Smooth muscle cell of the brain vasculature (primary cell): ENCODE measurements around the gene PPY.
A peak's percentile ranks its signal among the peaks of the same experiment; 100 is the strongest.
"Not testable (repeated sequence)": the region's sequence is repeated elsewhere in the genome, so short reads cannot be mapped to it uniquely, and the experiment has no call there.

Experiments used
- DNase-seq: peaks from one replicate; pipeline ENCODE4 v3.0.0-alpha.2; 2012; ENCODE audit warnings: low read depth, low spot score

The PPY gene

DNA sequence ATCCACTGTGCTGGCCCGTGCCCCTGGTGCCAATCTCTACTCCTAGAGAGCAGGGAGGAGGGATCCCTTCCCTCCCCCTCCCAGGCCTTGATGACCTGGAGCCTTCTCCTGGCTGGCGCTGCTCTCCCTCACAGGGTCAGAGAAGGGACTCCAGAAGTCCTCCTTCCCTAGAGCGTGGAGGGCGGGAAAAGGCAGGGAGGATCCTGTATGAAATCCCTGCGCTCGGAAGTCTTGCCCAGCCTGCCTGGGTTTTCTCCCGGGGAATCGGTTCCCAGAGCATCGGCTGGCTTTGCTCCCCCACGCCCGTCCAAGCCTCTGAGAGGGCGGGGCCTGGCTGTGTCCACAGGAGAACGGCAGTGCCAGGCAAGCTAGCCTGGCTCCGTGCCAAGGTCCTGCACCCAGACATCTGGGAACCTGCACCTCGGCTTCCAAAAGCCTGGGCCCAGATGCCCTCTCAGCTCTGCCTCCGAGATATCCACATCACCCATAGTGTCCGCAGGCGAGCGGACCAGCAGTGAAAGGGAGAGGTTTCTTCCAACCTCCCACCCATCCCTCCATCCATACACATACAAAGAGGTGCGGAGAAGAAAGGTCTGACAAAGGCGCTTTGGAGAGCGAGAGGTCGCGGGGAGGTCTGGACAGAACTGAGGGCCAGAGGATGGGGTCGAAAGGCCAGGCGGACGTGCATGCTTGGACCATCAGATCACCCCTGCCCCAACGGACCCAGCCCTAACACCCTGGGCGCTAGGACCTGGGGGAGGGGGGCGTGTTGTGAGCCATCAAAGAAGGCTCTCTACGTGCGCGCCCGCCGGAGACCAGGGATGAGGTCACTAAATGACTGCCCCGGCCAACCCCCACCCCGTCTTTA is 36.1 kb downstream of the PPY start:
- DNase-seq = no peak

DNA sequence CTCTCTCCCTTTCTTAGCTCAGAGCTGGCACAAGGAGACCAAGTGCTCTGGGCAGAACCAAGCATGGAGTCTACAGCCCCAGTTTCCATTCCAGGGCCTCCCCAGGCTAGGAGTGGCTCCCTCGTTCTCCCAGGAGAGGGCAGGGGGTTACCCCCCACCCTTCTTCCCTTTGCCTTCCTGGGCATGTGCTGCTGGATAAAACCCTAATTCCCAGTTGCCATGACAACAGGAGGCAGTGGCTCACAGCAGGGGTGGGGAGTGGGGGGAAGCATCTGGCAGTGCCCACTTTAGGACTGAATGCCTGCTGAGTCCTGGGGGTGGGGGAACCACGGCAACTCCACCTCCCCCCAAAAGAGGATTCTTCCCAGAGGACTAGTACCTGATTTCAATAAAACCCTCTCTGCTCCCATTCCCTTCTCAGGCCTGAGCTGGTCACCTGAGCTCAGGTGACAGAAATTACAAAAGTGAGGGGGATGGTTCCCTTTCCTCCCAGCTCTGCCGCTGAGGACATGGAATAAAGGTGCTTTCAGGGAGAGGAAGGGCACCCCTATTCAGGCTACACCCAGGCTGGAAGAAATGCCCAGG is 36.8 kb downstream of the PPY start:
- no peak for DNase-seq

DNA sequence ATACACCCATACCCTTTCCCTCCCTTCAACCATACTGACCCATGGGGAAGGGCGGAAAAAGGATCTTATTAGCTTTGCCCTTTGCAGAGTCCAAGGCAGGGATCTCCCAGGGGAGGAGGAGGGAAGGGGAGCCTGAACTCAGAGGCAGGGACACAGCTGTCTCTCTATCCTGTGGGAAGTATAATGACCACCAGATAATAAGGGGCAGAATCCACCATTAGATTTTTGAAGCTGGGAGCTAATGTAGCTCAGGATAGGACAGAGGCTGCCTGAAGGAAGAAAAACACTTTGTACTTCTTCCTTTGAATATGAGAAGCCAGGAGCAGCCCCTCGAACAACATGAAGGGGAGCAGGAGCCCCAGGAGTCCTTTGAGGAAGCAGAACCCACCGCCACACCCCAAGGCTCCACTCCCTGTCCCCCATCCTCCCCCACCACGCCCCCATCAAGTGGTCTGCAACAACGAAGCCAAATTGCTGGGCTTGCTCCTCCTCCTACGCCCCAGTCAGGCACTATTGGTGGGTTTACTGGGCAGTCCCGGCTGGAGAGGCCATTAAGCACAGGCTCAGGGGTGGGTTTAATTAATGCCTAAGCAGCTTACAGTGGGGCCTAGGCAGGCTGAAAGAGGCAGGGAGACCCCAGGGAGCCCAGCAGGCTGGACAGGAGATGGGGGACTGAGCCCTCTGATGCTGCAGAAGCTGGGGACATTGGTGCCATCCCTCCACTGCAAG is 40.3 kb downstream of the PPY start:
- no peak for DNase-seq

DNA sequence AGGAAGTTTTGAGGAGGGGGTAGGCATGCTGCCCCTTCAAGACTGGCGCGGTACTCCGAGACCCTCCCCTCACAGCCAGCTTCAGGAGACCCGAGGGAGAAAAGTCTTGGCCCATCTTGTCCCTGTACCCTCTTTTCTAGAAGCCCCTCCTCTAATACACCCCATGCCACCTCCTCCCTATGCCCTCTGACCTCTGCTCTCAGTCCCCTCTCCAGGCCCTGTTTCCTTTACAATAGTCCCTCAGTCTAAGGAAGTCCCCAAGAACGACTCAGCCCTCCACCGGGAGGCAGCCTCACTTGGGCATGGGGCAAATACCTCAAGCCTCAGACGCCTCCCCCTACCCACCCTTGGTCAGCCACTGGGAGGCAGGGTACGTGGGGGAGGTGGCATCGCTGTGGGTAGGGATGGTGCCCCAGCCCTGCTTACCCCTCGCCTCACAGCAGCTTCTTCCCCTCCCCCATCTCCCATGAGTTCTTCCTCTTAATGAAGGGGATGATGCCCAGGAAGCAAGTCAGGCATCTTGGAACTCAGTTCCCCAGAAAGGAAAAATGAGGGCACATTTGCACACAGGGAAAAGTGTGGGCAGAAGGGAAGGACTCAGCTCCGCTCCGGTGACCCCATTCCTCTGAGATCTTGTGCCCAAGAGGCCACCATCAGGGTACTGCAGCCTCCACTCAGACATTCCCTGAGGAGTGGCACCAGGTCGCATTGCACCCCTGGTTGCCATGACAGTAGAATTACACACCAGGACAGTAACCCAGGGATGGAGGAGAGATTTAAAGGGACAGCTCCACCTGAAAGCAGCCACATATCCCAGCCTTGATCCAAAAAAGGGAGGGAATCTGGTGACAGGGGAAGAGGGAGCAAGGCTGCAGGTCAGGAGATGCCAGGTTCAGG is 41.2 kb downstream of the PPY start:
- no peak for DNase-seq

DNA sequence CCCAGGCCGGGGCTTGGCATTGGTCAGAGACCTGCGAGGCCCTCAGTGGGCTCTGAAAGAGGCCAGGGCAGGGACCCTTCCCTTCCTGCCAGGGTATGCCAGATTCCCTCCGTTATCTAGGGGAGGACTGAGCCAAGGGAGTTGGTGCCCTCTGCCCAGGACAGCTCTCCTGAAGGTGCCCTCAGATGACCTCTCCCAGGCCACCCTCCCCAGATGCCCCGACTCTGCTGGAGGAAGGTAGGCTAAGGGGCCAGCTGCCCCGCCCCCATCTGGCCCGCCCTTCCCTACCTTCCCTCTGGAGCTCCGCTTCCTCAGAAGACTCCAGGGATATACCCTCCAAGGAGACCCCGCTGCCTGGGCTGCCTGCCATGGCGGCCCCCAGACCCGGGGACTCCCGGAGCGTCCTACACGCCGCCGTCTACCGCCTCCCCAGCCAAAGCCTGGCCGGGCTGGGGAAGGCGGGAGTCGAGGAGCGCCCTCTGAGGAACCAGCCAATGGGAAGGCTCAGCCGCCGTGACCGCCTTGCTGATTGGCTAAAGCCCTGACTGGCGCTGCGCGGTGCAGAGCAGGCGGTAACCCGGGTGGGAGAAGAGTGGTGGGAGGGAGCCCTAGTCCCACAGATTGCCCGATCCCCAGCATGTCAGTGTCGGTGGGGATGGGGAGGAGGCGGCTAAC is 42.0 kb downstream of the PPY start:
- DNase-seq = peak; percentile 39

DNA sequence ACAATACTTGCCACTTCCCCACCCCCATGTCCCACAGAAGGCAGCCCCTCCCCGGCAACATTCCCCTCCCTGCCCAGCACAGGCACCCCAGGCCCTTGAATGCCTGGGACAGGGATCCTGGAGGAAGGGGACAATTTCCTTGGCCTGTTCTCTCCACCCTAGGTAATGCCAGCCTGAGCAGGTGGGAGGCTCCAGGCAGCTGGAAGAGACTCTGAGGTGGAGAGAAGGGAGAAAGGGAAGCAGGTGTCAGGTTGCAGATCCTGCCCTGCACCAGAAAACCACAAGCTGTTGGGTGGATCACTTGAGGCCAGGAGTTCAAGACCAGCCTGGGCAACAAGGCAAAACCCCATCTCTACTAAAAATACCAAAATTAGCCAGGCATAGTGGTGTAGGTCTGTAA is 43.8 kb downstream of the PPY start:
- no peak for DNase-seq

DNA sequence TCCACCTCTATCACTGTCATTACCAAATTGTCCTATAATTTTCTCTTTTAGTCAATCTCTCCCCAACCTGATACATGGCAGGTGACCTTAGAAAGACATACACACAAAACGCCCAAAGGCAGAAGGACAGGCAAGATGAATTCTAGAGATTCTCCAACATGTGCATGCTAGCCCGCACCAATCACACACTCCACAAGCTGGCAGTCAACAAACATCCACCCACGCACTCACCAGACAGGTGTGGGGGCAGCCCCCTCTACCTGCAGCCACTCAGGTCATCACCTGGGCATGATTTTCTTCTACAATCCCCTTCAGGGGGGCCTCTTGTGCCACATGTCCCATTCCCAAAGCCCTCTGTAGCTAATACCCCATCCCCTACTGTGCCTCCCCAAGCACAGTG is 44.4 kb downstream of the PPY start:
- no peak for DNase-seq

DNA sequence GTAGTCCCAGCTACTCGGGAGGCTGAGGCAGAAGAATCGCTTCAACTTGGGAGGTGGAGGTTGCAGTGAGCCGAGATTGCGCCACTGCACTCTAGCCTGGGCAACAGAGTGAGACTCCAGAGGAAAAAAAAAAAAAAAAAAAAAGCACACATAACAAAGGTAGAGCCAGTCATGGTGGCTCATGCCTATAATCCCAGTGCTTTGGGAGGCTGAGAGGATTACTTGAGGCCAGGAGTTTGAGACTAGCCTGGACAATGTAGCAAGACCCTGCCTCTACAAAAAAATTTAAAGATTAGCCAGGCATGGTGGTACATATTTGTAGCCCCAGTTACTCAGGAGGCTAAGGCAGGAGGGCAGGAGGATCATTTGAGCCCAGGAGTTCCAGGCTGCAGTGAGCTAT is 47.8 kb downstream of the PPY start:
- DNase-seq = not testable (repeated sequence)

DNA sequence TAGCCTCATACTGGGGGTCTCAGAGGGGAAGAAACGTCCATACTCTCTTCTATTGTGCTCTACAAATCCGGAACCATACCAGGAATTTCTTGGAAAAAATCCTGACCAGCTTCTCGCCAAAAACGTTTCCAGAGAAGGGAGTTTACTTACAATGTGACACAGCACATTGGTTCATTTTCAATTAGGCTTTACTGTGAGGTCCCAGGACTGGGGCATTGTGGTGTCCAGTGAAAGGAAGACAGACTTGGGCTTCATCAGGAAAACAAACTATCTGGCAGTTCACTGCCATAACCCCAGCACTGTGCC is 49.7 kb downstream of the PPY start:
- DNase-seq = no peak

DNA sequence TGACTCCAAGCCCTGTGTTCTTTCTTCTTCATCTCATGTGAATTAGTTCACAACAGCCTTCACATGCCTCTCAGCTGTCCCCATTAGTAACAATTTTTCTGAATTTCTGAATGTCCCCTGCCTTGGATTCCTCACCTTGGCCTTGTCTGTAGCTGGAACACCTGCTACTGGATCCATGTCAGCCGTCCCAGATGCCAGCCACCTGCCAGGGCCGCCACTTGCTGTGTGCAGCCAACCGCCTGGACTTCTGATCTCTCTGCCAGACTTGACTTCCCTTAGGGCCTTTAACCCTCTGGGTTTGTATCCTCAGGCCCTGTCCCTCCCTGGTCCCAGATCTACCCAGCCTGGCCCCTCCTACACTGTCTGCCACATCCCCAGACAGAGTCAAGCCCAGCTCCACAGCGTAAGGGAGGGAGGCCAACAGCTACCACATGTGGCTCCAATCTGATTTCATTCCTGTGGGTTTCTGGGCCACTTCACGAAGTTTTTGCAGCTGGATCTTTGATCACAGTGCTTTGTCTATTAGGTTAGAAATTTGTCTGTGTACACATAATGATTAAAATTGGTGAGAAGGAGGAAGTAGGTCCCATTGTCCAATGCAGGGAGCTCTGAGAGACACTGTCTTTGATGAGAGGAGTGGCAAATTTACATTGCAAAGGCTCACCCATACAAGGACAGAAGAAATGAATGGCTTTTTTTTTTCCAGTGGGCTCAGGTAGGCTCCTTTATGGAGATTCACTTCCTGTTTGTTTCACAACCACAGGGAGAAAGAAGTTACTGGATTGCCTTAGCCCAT is 50.2 kb downstream of the PPY start:
- DNase-seq = no peak
